Measurements from ENCODE around the gene PSMA5. TPM values are rescaled to one million over a fixed set of nuclear protein-coding genes. Genes with fewer than 3 reads are reported as not detected.

PSMA5 gene
- total RNA-seq, 1 experiment from 2014 or later, result 97.8 TPM

DNA sequence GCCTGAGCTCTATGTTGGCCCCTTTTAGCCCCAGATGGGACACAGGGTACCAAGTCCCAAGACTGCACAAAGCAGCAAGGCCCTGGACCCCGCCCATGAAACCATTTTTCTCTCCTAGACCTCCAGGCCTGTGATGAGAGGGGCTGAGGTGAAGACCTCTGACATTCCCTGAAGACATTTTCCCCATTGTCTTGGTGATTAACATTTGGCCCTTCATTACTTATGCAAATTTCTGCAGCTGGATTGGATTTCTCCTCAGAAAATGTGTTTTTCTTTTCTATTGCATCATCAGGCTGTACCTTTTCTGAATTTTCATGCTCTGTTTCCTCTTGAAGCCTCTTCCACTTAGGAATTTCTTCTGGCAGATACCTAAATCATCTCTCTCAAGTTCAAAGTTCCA, 8.2 kb upstream of the PSMA5 start:
- no peaks in the 10 kb centered on the region for H3K9me3 ChIP-seq
- H3K27me3 Mint-ChIP-seq (ENCODE audit: insufficient read depth, unreplicated experiment), result no peaks in the 10 kb centered on the region
- no TSS peak for BruUV-seq (replicated peaks)
- no peak overlapping the region for H3K4me3 ChIP-seq (ENCODE audit: low read depth, low read length)
- H3K9me3 Mint-ChIP-seq (ENCODE audit: unreplicated experiment), result peaks cover 12% of the 10 kb centered on the region
- TF ChIP-seq, protein P1, sequence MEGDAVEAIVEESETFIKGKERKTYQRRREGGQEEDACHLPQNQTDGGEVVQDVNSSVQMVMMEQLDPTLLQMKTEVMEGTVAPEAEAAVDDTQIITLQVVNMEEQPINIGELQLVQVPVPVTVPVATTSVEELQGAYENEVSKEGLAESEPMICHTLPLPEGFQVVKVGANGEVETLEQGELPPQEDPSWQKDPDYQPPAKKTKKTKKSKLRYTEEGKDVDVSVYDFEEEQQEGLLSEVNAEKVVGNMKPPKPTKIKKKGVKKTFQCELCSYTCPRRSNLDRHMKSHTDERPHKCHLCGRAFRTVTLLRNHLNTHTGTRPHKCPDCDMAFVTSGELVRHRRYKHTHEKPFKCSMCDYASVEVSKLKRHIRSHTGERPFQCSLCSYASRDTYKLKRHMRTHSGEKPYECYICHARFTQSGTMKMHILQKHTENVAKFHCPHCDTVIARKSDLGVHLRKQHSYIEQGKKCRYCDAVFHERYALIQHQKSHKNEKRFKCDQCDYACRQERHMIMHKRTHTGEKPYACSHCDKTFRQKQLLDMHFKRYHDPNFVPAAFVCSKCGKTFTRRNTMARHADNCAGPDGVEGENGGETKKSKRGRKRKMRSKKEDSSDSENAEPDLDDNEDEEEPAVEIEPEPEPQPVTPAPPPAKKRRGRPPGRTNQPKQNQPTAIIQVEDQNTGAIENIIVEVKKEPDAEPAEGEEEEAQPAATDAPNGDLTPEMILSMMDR (IDR thresholded peaks at IDR 0.05; ENCODE audit: insufficient read depth in 1 of 2, low read depth in 1 of 2, low read length in 1 of 2, severe bottlenecking in 1 of 2, unreplicated experiment in 1 of 2), result no peak
- no peaks in the 10 kb centered on the region for H3K4me1 Mint-ChIP-seq (ENCODE audit: low read depth, unreplicated experiment)
- DNase-seq, result no peak
- intact Hi-C loops (cut with micrococcal nuclease; ENCODE audit: unreplicated experiment), result no loop called here
- no peaks in the 10 kb centered on the region for H3K27me3 ChIP-seq (replicated peaks; ENCODE audit: control insufficient read depth, insufficient read depth, low read length)
- H3K27ac Mint-ChIP-seq (ENCODE audit: unreplicated experiment), result no peak overlapping the region
- peaks cover 6% of the 10 kb centered on the region for H3K36me3 Mint-ChIP-seq (ENCODE audit: insufficient read depth, unreplicated experiment)
- no peak overlapping the region for H3K4me3 Mint-ChIP-seq (ENCODE audit: unreplicated experiment)
- ChIA-PET CTCF (no interaction called here), POLR2A (no interaction called here)
- no peaks in the 10 kb centered on the region for H3K36me3 ChIP-seq (ENCODE audit: control insufficient read depth, insufficient read depth, low read length)
- H3K4me1 ChIP-seq, result no peaks in the 10 kb centered on the region

DNA sequence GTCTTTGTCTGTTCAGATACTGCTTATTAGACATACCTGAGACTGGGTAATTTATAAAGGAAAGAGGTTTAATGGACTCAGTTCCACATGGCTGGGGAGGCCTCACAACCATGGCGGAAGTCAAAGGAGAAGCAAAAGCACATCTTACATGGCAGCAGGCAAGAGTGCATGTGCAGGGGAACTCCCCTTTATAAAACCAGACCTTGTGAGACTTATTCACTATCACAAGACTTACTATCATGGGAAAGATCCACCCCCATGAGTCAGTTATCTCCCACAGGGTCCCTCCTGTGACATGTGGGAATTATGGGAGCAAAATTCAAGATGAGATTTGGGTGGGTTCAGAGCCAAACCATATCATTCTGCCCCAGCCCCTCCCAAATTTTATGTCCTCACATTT, 7.1 kb upstream of the PSMA5 start:
- H3K9me3 Mint-ChIP-seq (ENCODE audit: unreplicated experiment), result peaks cover 12% of the 10 kb centered on the region
- H3K4me3 Mint-ChIP-seq (ENCODE audit: unreplicated experiment), result no peak overlapping the region
- no peaks in the 10 kb centered on the region for H3K27me3 Mint-ChIP-seq (ENCODE audit: insufficient read depth, unreplicated experiment)
- H3K36me3 Mint-ChIP-seq (ENCODE audit: insufficient read depth, unreplicated experiment), result peaks cover 6% of the 10 kb centered on the region
- H3K36me3 ChIP-seq (ENCODE audit: control insufficient read depth, insufficient read depth, low read length), result no peaks in the 10 kb centered on the region
- DNase-seq, result no peak
- intact Hi-C loops (cut with micrococcal nuclease; ENCODE audit: unreplicated experiment), result no loop called here
- no TSS peak for BruUV-seq (replicated peaks)
- ChIA-PET POLR2A (no interaction called here), CTCF (no interaction called here)
- no peaks in the 10 kb centered on the region for H3K4me1 ChIP-seq
- H3K27ac Mint-ChIP-seq (ENCODE audit: unreplicated experiment), result no peak overlapping the region
- H3K4me1 Mint-ChIP-seq (ENCODE audit: low read depth, unreplicated experiment), result no peaks in the 10 kb centered on the region
- H3K27me3 ChIP-seq (replicated peaks; ENCODE audit: control insufficient read depth, insufficient read depth, low read length), result no peaks in the 10 kb centered on the region
- H3K4me3 ChIP-seq (ENCODE audit: low read depth, low read length), result no peak overlapping the region
- TF ChIP-seq, protein P1 (IDR thresholded peaks at IDR 0.05; ENCODE audit: insufficient read depth in 1 of 2, low read depth in 1 of 2, low read length in 1 of 2, severe bottlenecking in 1 of 2, unreplicated experiment in 1 of 2), result no peak
- no peaks in the 10 kb centered on the region for H3K9me3 ChIP-seq

DNA sequence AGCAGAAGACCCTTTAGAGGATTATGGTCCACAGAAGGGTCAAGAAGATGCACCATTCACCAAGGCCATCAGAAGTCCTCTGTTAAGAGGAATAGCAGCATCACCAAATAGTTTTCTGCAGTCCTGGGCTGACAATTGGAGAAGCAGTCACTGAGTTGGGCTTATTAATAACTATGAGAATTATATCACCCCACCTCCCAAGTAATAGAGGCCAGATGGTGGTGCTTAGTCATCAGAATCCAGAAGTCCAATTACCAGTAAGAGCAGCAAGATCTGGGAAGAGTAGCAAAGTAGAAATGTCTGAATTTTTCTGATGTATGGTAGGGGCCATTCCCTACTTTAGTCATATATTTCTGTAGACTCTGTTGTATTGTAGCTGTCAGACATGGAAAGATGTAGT, 6.1 kb upstream of the PSMA5 start:
- H3K9me3 Mint-ChIP-seq (ENCODE audit: unreplicated experiment), result peaks cover 12% of the 10 kb centered on the region
- CTCF ChIA-PET, result no interaction called here
- TF ChIP-seq, protein P1 (IDR thresholded peaks at IDR 0.05; ENCODE audit: insufficient read depth in 1 of 2, low read depth in 1 of 2, low read length in 1 of 2, severe bottlenecking in 1 of 2, unreplicated experiment in 1 of 2), result no peak
- H3K27ac Mint-ChIP-seq (ENCODE audit: unreplicated experiment), result no peak overlapping the region
- no peaks in the 10 kb centered on the region for H3K9me3 ChIP-seq
- H3K4me3 ChIP-seq (ENCODE audit: low read depth, low read length), result no peak overlapping the region
- POLR2A ChIA-PET, result no interaction called here
- DNase-seq, result no peak
- intact Hi-C loops (cut with micrococcal nuclease; ENCODE audit: unreplicated experiment), result no loop called here
- BruUV-seq (replicated peaks), result no TSS peak
- peaks cover 4% of the 10 kb centered on the region; the same call in 1 of the 2 replicates for H3K4me1 ChIP-seq
- no peaks in the 10 kb centered on the region for H3K36me3 ChIP-seq (ENCODE audit: control insufficient read depth, insufficient read depth, low read length)
- H3K27me3 Mint-ChIP-seq (ENCODE audit: insufficient read depth, unreplicated experiment), result no peaks in the 10 kb centered on the region
- no peak overlapping the region for H3K4me3 Mint-ChIP-seq (ENCODE audit: unreplicated experiment)
- no peaks in the 10 kb centered on the region for H3K27me3 ChIP-seq (replicated peaks; ENCODE audit: control insufficient read depth, insufficient read depth, low read length)
- H3K4me1 Mint-ChIP-seq (ENCODE audit: low read depth, unreplicated experiment), result peaks cover 1% of the 10 kb centered on the region
- peaks cover 6% of the 10 kb centered on the region for H3K36me3 Mint-ChIP-seq (ENCODE audit: insufficient read depth, unreplicated experiment)

All from Caco-2 (cell line).